ENCODE measurements around the gene SLC25A1. TPM values are rescaled to one million over a fixed set of nuclear protein-coding genes. Genes with fewer than 3 reads are reported as not detected.

The SLC25A1 gene
- 152 and 199 TPM in 2 replicates for total RNA-seq

DNA sequence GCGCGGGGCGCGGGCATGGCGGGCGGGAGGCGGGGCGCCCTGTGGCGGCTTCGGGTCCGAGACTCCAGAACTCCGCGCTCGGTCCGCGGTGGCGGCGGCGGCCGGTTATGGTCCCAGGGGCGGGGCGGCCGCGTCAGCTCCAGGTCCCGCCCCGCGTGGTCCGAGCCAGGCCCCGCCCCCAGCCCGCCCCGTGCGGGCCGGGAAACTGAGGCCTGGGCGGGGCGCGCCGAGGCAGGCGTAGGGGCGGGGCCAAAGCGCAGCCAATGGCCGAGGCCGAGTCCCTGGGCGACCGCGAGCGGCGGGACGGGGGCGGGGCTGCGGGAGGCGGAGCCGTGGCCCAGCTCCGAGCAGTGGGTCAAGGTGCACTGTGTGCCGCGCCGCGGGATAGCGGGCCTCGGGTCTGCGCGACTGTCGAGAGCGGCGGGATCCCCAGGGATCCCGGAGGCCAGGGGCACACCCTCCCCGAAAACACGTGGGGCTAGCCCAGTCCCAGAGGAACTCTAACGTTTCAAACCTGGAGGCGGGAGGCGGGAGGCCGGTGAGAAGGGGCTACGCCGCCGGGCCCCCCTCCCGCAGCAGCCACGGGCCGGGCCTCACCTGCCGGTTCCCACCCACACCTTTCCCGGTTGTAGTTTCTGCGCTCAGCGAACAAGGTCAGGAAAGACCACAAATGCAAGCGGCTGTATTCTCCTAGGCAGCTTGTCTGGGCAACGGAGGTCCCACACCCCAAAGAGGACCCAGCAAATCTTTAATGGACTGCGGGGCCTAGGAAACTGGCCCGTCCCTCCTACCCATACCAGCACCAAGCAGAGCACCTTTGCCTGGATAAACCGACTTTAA is at the start of gene SLC25A1:
TSS of gene SLC25A1 (minus strand) at position 80 of the 840 bp plus-strand sequence. CDS start at position 17, 63 bp downstream.

DNA sequence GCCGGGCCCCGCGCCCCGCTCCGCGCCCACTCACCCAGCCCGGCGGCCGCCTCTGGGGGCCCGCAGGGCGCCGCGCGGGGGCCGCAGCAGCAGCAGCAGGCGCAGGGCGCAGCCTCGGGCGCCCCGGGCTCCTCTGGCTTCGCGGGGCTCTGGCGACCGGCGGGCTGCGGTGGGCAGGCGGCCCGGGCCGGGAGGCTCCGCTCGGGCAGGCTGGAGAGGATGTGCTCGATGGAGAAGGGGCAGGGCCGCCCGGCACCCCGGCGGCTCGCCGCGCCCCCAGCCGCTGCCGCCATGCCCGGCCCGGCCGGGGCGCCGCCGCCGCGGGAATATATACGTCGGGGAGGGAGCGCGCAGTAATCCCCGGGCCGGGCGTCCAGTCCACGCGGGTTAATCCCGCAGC is 28.5 kb downstream of the SLC25A1 start, which contains the start of gene GSC2:
TSS of gene GSC2 (minus strand) at position 302 of the 400 bp plus-strand sequence. CDS start at position 293, 9 bp downstream.

DNA sequence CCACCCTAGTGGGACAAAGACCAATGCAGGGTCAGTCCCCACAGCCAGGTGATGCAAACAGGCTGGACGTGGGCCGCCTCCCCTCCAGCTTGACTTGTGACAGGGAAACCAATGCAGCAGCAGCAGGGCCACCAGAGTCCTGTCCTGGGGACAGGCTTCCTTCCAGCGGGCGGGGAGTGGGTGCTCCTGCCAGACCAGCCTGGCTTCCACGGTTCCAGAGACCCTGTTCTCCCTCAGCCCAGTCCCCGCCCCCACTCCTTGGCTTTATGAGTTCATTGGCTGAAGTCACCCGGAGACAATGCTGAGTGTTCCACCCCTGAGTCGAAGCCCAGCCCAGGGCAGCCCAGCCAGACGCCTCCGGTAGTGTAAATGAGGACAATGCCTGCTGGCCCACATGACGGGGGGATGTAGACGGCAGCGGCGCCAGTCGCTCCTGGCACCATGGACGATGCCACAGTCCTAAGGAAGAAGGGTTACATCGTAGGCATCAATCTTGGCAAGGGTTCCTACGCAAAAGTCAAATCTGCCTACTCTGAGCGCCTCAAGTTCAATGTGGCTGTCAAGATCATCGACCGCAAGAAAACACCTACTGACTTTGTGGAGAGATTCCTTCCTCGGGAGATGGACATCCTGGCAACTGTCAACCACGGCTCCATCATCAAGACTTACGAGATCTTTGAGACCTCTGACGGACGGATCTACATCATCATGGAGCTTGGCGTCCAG is 47.4 kb downstream of the SLC25A1 start, which contains the start of gene TSSK2:
TSS of gene TSSK2 (plus strand) at position 350 of the 726 bp plus-strand sequence. CDS start at position 442, 92 bp downstream.

Other genes with a start within 250 kb of the SLC25A1 start
- gene PRODH, start 242.4 kb downstream of the SLC25A1 start, total RNA-seq, result not detected in 2 replicates
- 45.7 and 54.4 TPM in 2 replicates for gene DGCR2, start 56.3 kb downstream of the SLC25A1 start, total RNA-seq
- gene TSSK2, start 47.4 kb downstream of the SLC25A1 start, total RNA-seq, result not detected in 2 replicates
- 8.9 and 10.9 TPM in 2 replicates for gene ESS2, start 34.1 kb downstream of the SLC25A1 start, total RNA-seq
- not detected in 2 replicates for gene GSC2, start 28.4 kb downstream of the SLC25A1 start, total RNA-seq
- 34.4 TPM in 2 replicates for gene CLTCL1, start 113.0 kb upstream of the SLC25A1 start, total RNA-seq